ENCODE results near the gene CDH11.

Gene CDH11

GRCh38 chr16:64983231-64983630, 138.6 kb downstream of the CDH11 start:
- H3K4me3 ChIP-seq (ENCODE audit: low read depth, low read length), result no peak overlapping the region
- no peak for DNase-seq
- no peak for TF ChIP-seq CTCF (IDR thresholded peaks at IDR 0.05; ENCODE audit: low read depth, low read length, missing control alignments)
- no peak overlapping the region for H3K27ac ChIP-seq
- no peaks in the 10 kb centered on the region for H3K27me3 ChIP-seq (replicated peaks)
- in situ Hi-C loops (cut with HindIII; ENCODE audit: low pct_ligation_motif_present, low sequenced_read_pairs), result no loop called here
- H3K36me3 ChIP-seq (replicated peaks), result peaks cover 48% of the 10 kb centered on the region

- no peak for DNase-seq
- no peak for TF ChIP-seq CTCF (IDR thresholded peaks at IDR 0.05; ENCODE audit: low read depth, low read length, missing control alignments)
- in situ Hi-C loops (cut with HindIII; ENCODE audit: low pct_ligation_motif_present, low sequenced_read_pairs), result no loop called here
Observed at GRCh38 chr16:64982581-64982980, 139.3 kb downstream of the CDH11 start.

GRCh38 chr16:64981568-64982281, 140.1 kb downstream of the CDH11 start:
- Histone ChIP-seq H3K4me3 (ENCODE audit: low read depth, low read length) (no peak overlapping the region), H3K36me3 (replicated peaks) (peaks cover 35% of the 10 kb centered on the region), H3K27me3 (replicated peaks) (no peaks in the 10 kb centered on the region), H3K27ac (no peak overlapping the region)
- in situ Hi-C loops (cut with HindIII; ENCODE audit: low pct_ligation_motif_present, low sequenced_read_pairs), result no loop called here
- TF ChIP-seq CTCF (IDR thresholded peaks at IDR 0.05; ENCODE audit: low read depth, low read length, missing control alignments), result no peak
- no peak for DNase-seq

More at GRCh38 chr16:64982581-64982980, 139.3 kb downstream of the CDH11 start:
- peaks cover 43% of the 10 kb centered on the region for H3K36me3 ChIP-seq (replicated peaks)
- no peak overlapping the region for H3K27ac ChIP-seq
- no peaks in the 10 kb centered on the region for H3K27me3 ChIP-seq (replicated peaks)
- no peak overlapping the region for H3K4me3 ChIP-seq (ENCODE audit: low read depth, low read length)

GRCh38 chr16:64977206-64977920, 144.5 kb downstream of the CDH11 start:
- Histone ChIP-seq H3K27ac (no peak overlapping the region), H3K36me3 (replicated peaks) (peaks cover 31% of the 10 kb centered on the region), H3K4me3 (ENCODE audit: low read depth, low read length) (no peak overlapping the region), H3K27me3 (replicated peaks) (no peaks in the 10 kb centered on the region)
- DNase-seq, result no peak
- TF ChIP-seq CTCF (IDR thresholded peaks at IDR 0.05; ENCODE audit: low read depth, low read length, missing control alignments), result no peak
- in situ Hi-C loops (cut with HindIII; ENCODE audit: low pct_ligation_motif_present, low sequenced_read_pairs), result no loop called here

- Histone ChIP-seq H3K27me3 (replicated peaks) (no peaks in the 10 kb centered on the region), H3K27ac (no peak overlapping the region), H3K36me3 (replicated peaks) (peaks cover 36% of the 10 kb centered on the region), H3K4me3 (ENCODE audit: low read depth, low read length) (no peak overlapping the region)
- in situ Hi-C loops (cut with HindIII; ENCODE audit: low pct_ligation_motif_present, low sequenced_read_pairs), result no loop called here
- no peak for TF ChIP-seq CTCF (IDR thresholded peaks at IDR 0.05; ENCODE audit: low read depth, low read length, missing control alignments)
- no peak for DNase-seq
Observed at GRCh38 chr16:64975821-64976220, 146.0 kb downstream of the CDH11 start.
